CD4-positive, CD25-positive, alpha-beta regulatory T cell (primary cell): Measurements from ENCODE around the gene SORT1. TPM values are rescaled to one million over a fixed set of nuclear protein-coding genes. Genes with fewer than 3 reads are reported as not detected.

Experiments
- ATAC-seq, 2 donors: fragments of 150-1000 bp; cut with Tn5 transposase; one replicate each; pipeline ENCODE4 v1.10.0; 2021; ENCODE audit warnings: low read depth in 2 of 2, moderate number of reproducible peaks in 2 of 2, moderate library complexity in 1 of 2
- DNase-seq, 3 donors: peaks; one replicate each; pipeline versions ENCODE4 v3.0.0 to v3.0.0-alpha.2; 2012 to 2022; ENCODE audit warnings: mixed read lengths in 1 of 3
- H3K27ac ChIP-seq: one replicate; pipeline ENCODE4 v1.7.0; 2013; ENCODE audit warnings: mild to moderate bottlenecking, low read length; ENCODE audit not compliant: insufficient read depth, poor library complexity, severe bottlenecking
- H3K27me3 ChIP-seq: one replicate; pipeline ENCODE4 v1.7.0; 2013; ENCODE audit warnings: low read length; ENCODE audit not compliant: control insufficient read depth, insufficient read depth
- H3K36me3 ChIP-seq: one replicate; pipeline ENCODE4 v1.7.0; 2013; ENCODE audit warnings: mild to moderate bottlenecking, low read length, moderate library complexity; ENCODE audit not compliant: control insufficient read depth, insufficient read depth
- H3K4me1 ChIP-seq: 2 replicates; pipeline ENCODE4 v1.7.0; 2013; ENCODE audit warnings: mild to moderate bottlenecking, low read length; ENCODE audit not compliant: insufficient read depth, control insufficient read depth, poor library complexity, severe bottlenecking
- H3K4me3 ChIP-seq: one replicate; pipeline ENCODE4 v1.7.0; 2013; ENCODE audit warnings: low read depth, mild to moderate bottlenecking, low read length, moderate library complexity
- H3K9me3 ChIP-seq, 2 experiments: 1 replicate in 1 of 2; 2 replicates in 1 of 2; pipeline ENCODE4 v1.7.0; 2013; ENCODE audit warnings: low read length in 2 of 2, mild to moderate bottlenecking in 1 of 2, moderate library complexity in 1 of 2; ENCODE audit not compliant: control insufficient read depth in 2 of 2
- H3K27ac Mint-ChIP-seq, 3 donors: one replicate each; pipeline ENCODE4 v1.8.0; 2020 to 2022; ENCODE audit warnings: mild to moderate bottlenecking in 3 of 3, mixed read lengths in 3 of 3, moderate library complexity in 2 of 3
- H3K27me3 Mint-ChIP-seq: one replicate; pipeline ENCODE4 v1.8.0; 2022; ENCODE audit warnings: mild to moderate bottlenecking, mixed read lengths
- H3K36me3 Mint-ChIP-seq: one replicate; pipeline ENCODE4 v1.8.0; 2020; ENCODE audit warnings: mixed read lengths
- H3K4me1 Mint-ChIP-seq, 4 donors: one replicate each; pipeline ENCODE4 v1.8.0; 2020 to 2022; ENCODE audit warnings: mixed read lengths in 4 of 4, mild to moderate bottlenecking in 1 of 4
- H3K4me3 Mint-ChIP-seq, 4 donors: one replicate each; pipeline ENCODE4 v1.8.0; 2020 to 2022; ENCODE audit warnings: mild to moderate bottlenecking in 4 of 4, mixed read lengths in 4 of 4, moderate library complexity in 3 of 4
- H3K9me3 Mint-ChIP-seq, 7 donors: one replicate each; pipeline ENCODE4 v1.8.0; 2020 to 2022; ENCODE audit warnings: mixed read lengths in 7 of 7, mild to moderate bottlenecking in 3 of 7, moderate library complexity in 2 of 7
- polyA plus RNA-seq, 4 donors: library from polyadenylated mRNA; unstranded; fragments of 300-500 nt; fragmentation: Illumina TruSeq; gene quantifications; one replicate each; pipeline ENCODE4 v1.2.3, GENCODE V29; 2021
- total RNA-seq: library from RNA; stranded (reverse); gene quantifications from one replicate; pipeline ENCODE4 v1.2.3, GENCODE V29; 2022

The SORT1 gene
- total and polyA plus RNA-seq, 5 donors from 2014 or later, result 0.86 TPM; not detected in 4

DNA sequence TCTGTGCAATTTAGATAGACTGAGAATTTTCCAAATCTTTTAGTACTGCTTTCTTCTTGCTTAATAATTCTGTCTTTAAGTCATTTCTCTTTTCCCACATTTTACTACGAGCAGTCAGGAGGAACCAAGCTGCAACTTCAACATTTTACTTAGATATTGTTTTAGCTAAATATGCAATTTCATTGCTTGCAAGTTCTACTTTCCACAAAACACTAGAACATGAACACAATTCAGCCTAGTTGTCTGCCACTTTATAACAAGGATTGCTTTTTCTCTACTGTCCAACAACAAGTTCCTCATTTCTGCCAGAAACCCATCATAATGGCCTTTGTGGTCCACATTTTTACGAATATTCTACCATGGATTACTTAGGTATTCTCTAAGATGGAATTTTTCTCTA lies 36.6 kb downstream of the SORT1 start:
- Histone ChIP-seq H3K27me3 (peaks cover 24% of the 10 kb centered on the region), H3K27ac (no peak overlapping the region), H3K4me3 (no peak overlapping the region), H3K4me1 (no peaks in the 10 kb centered on the region), H3K36me3 (no peaks in the 10 kb centered on the region), H3K9me3 (no peaks in the 10 kb centered on the region)
- Mint-ChIP-seq H3K9me3 (no peaks in the 10 kb centered on the region), H3K27ac (no peak overlapping the region), H3K4me3 (no peak overlapping the region), H3K27me3 (peaks cover 52% of the 10 kb centered on the region), H3K4me1 (no peaks in the 10 kb centered on the region), H3K36me3 (no peaks in the 10 kb centered on the region)
- DNase-seq (no peak), ATAC-seq (no peak)

DNA sequence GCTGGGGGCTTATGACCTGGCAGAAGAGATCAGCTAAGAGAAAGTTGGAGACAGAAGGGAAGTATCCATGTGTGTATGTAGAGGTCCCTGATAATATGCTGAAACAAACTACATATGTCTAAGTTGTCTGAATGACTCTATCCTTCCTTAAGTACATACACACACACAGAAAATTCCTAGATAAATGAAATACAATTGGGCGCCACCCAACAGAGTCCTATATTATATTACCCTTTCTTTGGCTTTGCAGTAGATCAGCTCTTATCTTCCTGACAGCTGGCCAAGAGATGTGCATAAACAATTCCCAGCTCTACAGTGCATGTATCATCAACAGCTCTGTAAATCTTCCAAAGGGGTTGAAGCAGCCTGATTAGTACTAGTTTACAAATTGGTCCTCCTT lies 40.1 kb downstream of the SORT1 start:
- Histone ChIP-seq H3K27me3 (peaks cover 9% of the 10 kb centered on the region), H3K4me3 (no peak overlapping the region), H3K4me1 (no peaks in the 10 kb centered on the region), H3K27ac (no peak overlapping the region), H3K36me3 (no peaks in the 10 kb centered on the region), H3K9me3 (no peaks in the 10 kb centered on the region)
- Mint-ChIP-seq H3K27me3 (peaks cover 66% of the 10 kb centered on the region), H3K4me1 (no peaks in the 10 kb centered on the region), H3K9me3 (no peaks in the 10 kb centered on the region), H3K27ac (no peak overlapping the region), H3K4me3 (no peak overlapping the region), H3K36me3 (no peaks in the 10 kb centered on the region)
- ATAC-seq, result no peak
- no peak for DNase-seq

DNA sequence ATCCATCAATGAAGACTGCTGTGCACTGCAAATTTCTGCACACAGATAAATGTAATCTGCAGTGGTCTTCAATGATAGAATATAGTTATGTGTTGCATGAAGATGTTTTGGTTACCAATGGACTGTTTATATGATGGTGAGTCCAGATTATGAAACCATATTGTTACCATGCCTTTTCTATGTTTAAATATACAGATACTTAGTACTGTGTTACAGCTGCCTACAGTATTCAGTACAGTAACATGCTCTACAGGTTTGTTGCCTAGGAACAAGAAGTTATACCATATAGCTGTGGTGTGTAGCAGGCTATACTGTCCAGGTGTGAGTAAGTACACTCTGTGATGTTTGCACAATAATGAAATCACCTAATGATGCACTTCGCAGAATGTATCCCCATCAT lies 40.8 kb downstream of the SORT1 start:
- no peaks in the 10 kb centered on the region for H3K4me1 ChIP-seq
- no peak overlapping the region for H3K4me3 ChIP-seq
- no peaks in the 10 kb centered on the region for H3K9me3 ChIP-seq
- H3K4me3 Mint-ChIP-seq, result no peak overlapping the region
- no peak overlapping the region for H3K27ac ChIP-seq
- H3K4me1 Mint-ChIP-seq, result no peaks in the 10 kb centered on the region
- H3K27me3 ChIP-seq, result peaks cover 12% of the 10 kb centered on the region
- H3K9me3 Mint-ChIP-seq, result no peaks in the 10 kb centered on the region
- ATAC-seq (no peak), DNase-seq (no peak)
- H3K27ac Mint-ChIP-seq, result no peak overlapping the region
- peaks cover 67% of the 10 kb centered on the region for H3K27me3 Mint-ChIP-seq
- H3K36me3 Mint-ChIP-seq, result no peaks in the 10 kb centered on the region
- H3K36me3 ChIP-seq, result no peaks in the 10 kb centered on the region

DNA sequence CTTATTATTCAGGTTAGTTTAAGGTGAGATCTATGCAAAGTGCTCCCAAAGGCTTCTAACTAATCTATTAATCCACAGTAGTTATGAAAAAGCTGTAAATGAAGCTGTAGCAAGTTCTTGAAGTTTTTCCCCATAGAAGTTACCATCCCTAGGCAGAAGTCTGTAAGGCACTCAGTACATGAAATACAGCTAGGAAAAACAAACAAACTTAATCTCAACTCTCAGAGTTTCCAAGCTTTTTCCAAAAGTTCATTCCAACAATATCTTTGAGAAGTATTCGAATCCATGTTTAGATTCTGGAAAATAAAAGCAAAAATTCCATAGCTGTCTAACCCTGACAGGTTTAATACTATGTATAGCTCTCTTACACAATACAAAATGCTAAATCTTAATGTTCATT lies 41.2 kb downstream of the SORT1 start:
- H3K4me1 ChIP-seq, result no peaks in the 10 kb centered on the region
- H3K27me3 ChIP-seq, result peaks cover 9% of the 10 kb centered on the region
- no peak overlapping the region for H3K4me3 Mint-ChIP-seq
- no peaks in the 10 kb centered on the region for H3K36me3 ChIP-seq
- no peaks in the 10 kb centered on the region for H3K9me3 ChIP-seq
- H3K36me3 Mint-ChIP-seq, result no peaks in the 10 kb centered on the region
- H3K27me3 Mint-ChIP-seq, result peaks cover 67% of the 10 kb centered on the region
- H3K9me3 Mint-ChIP-seq, result no peaks in the 10 kb centered on the region
- H3K4me3 ChIP-seq, result no peak overlapping the region
- no peaks in the 10 kb centered on the region for H3K4me1 Mint-ChIP-seq
- DNase-seq (no peak), ATAC-seq (no peak)
- no peak overlapping the region for H3K27ac ChIP-seq
- no peak overlapping the region for H3K27ac Mint-ChIP-seq

DNA sequence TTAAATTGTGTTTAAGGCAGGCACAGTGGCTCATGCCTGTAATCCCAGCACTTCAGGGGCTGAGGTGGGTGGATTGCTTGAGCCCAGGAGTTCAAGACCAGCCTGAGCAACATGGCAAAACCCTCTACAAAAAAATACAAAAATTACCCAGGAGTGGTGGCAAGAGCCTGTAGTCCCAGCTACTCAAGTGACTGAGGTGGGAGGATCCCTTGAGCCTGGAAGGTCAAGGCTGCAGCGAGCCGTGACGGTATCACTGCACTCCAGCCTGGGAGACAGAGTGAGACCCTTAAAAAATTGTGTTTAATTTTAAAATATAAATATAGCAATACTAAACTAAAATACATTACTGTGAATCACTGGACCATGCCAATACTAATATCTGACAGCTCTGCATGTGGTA lies 42.8 kb downstream of the SORT1 start:
- no peak for ATAC-seq
- peaks cover 61% of the 10 kb centered on the region for H3K27me3 Mint-ChIP-seq

DNA sequence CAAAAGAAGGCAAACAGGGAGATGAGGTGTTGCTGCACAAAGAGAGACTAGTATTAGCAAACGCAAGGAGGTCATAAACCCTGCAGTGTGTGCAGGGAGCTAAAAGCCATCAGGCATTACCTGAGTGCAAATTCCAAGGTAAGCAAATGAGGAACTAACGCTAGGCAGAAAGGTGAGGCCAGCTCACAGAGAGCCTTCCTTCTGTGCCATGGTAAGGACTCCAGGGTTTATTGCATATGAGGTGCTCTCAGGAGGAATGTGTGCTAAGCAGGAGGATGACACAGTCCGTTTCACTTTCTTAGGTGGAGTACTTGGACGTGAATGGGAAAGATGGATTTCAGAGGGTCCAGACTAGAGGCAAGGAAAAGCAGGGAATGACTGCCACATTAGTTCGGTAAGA lies 46.3 kb downstream of the SORT1 start:
- Histone ChIP-seq H3K9me3 (no peaks in the 10 kb centered on the region), H3K27ac (no peak overlapping the region), H3K4me3 (no peak overlapping the region), H3K36me3 (no peaks in the 10 kb centered on the region), H3K4me1 (no peaks in the 10 kb centered on the region), H3K27me3 (peaks cover 4% of the 10 kb centered on the region)
- no peaks in the 10 kb centered on the region for H3K36me3 Mint-ChIP-seq
- DNase-seq (no peak), ATAC-seq (no peak)
- H3K4me3 Mint-ChIP-seq, result no peak overlapping the region
- peaks cover 37% of the 10 kb centered on the region for H3K27me3 Mint-ChIP-seq
- H3K9me3 Mint-ChIP-seq, result no peaks in the 10 kb centered on the region
- no peaks in the 10 kb centered on the region for H3K4me1 Mint-ChIP-seq
- no peak overlapping the region for H3K27ac Mint-ChIP-seq

More for the DNA sequence above, 42.8 kb downstream of the SORT1 start:
- no peak overlapping the region for H3K27ac ChIP-seq
- Mint-ChIP-seq H3K4me1 (no peaks in the 10 kb centered on the region), H3K36me3 (no peaks in the 10 kb centered on the region), H3K9me3 (no peaks in the 10 kb centered on the region), H3K4me3 (no peak overlapping the region), H3K27ac (no peak overlapping the region)
- H3K36me3 ChIP-seq, result no peaks in the 10 kb centered on the region
- no peak overlapping the region for H3K4me3 ChIP-seq
- peaks cover 4% of the 10 kb centered on the region for H3K27me3 ChIP-seq
- H3K9me3 ChIP-seq, result no peaks in the 10 kb centered on the region
- no peaks in the 10 kb centered on the region for H3K4me1 ChIP-seq
- DNase-seq, result no peak

DNA sequence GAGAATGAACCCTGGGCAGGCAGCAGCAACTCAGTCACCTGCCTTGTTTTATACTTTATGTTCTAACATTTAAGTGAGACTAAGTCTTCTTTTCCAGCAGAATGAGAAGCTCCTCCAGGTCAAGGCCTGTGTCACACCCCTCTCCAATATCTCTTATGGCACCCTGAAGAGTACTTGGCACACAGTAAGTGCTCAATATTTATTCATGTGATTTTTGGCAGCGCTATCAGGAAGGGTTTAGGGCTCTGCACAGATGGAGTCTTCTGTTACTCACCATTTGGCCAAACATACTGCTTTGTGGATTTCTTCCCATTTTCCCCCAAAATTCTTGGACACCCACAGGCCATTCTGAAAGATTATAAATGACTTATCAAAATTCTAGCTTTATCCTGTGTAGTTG lies 47.1 kb downstream of the SORT1 start:
- Histone ChIP-seq H3K4me1 (no peaks in the 10 kb centered on the region), H3K27me3 (peaks cover 4% of the 10 kb centered on the region), H3K9me3 (no peaks in the 10 kb centered on the region), H3K36me3 (no peaks in the 10 kb centered on the region), H3K27ac (no peak overlapping the region), H3K4me3 (no peak overlapping the region)
- H3K27ac Mint-ChIP-seq, result no peak overlapping the region
- no peak overlapping the region for H3K4me3 Mint-ChIP-seq
- no peaks in the 10 kb centered on the region for H3K9me3 Mint-ChIP-seq
- no peaks in the 10 kb centered on the region for H3K4me1 Mint-ChIP-seq
- DNase-seq (no peak), ATAC-seq (no peak)
- no peaks in the 10 kb centered on the region for H3K36me3 Mint-ChIP-seq
- peaks cover 33% of the 10 kb centered on the region for H3K27me3 Mint-ChIP-seq

DNA sequence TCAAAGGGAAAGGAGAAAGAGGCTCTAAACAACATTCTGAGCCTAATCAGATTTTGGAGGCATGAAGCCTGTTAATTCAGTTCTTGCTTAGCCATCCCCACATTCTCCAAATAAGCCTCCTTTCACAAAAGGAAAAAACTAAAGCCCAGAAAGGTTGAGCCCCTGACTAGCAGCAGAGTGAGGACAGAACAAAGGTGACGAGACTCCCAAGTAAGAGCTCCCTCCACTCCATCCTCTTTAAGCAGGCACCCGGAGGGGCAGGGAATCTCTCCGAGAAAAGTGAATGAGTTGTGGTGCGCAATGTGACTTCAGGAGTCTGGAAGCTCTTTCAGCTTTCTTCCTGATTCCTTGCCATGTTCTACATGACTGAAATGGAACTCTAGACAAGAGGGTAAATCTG lies 47.5 kb downstream of the SORT1 start:
- Histone ChIP-seq H3K27me3 (peaks cover 4% of the 10 kb centered on the region), H3K4me1 (no peaks in the 10 kb centered on the region), H3K4me3 (no peak overlapping the region), H3K27ac (no peak overlapping the region), H3K9me3 (no peaks in the 10 kb centered on the region), H3K36me3 (no peaks in the 10 kb centered on the region)
- H3K27me3 Mint-ChIP-seq, result peaks cover 38% of the 10 kb centered on the region
- no peaks in the 10 kb centered on the region for H3K4me1 Mint-ChIP-seq
- H3K36me3 Mint-ChIP-seq, result no peaks in the 10 kb centered on the region
- no peak overlapping the region for H3K27ac Mint-ChIP-seq
- DNase-seq (no peak), ATAC-seq (no peak)
- no peaks in the 10 kb centered on the region for H3K9me3 Mint-ChIP-seq
- no peak overlapping the region for H3K4me3 Mint-ChIP-seq
